ENCODE results near the gene C1orf174. TPM values are rescaled to one million over a fixed set of nuclear protein-coding genes. Genes with fewer than 3 reads are reported as not detected.

Gene C1orf174
- total RNA-seq, 1 experiment from 2014 or later: 21.1 TPM

- H3K36me3 Mint-ChIP-seq (ENCODE audit: insufficient read depth in 1 of 3, low read depth in 3 of 3): peaks cover 1 to 9% (median 7%) of the 10 kb centered on the region in 3 experiments; a peak in 3 of 7 replicates
- H3K9me3 ChIP-seq (ENCODE audit: control insufficient read depth, low read depth, low read length): no peaks in the 10 kb centered on the region
These were observed 25.7 kb upstream of the C1orf174 start for GRCh38 chr1:3925762-3926161.

More at GRCh38 chr1:3925762-3926161, 25.7 kb upstream of the C1orf174 start:
- H3K14ac ChIP-seq (ENCODE audit: insufficient read depth, low read length): no peak overlapping the region
- H3K23ac ChIP-seq (ENCODE audit: insufficient read length, low read depth, low read length): no peak overlapping the region
- H4K8ac ChIP-seq (replicated peaks; ENCODE audit: insufficient read length, low read depth, low read length): no peak overlapping the region
- H4K5ac ChIP-seq (ENCODE audit: insufficient read length, low read depth, low read length): no peak overlapping the region
- no peak overlapping the region for H2BK20ac ChIP-seq (ENCODE audit: low read depth, low read length, poor library complexity, severe bottlenecking)
- H2AK5ac ChIP-seq (ENCODE audit: insufficient read length, low read length): no peak overlapping the region
- no peaks in the 10 kb centered on the region for H4K20me1 ChIP-seq (ENCODE audit: control insufficient read depth, insufficient read depth, insufficient read length)
- no peaks in the 10 kb centered on the region for H3K79me2 ChIP-seq (ENCODE audit: insufficient read depth, low read length)
- H3K4me1 Mint-ChIP-seq: peaks cover 0 to 7% of the 10 kb centered on the region in 2 experiments; a peak in 2 of 4 replicates
- H3K27ac Mint-ChIP-seq: peak overlapping the region in 1 of 3 experiments; percentile 85; a peak in 1 of 7 replicates
- no peak overlapping the region for H3K18ac ChIP-seq (ENCODE audit: insufficient read length, low read depth, low read length)
- H2BK120ac ChIP-seq (ENCODE audit: low read depth, low read length, poor library complexity, severe bottlenecking): no peak overlapping the region
- H3T11ph ChIP-seq (ENCODE audit: low read length): no peak overlapping the region
- DNase-seq: no peak
- H2BK12ac ChIP-seq (ENCODE audit: insufficient read length, low read depth, low read length): no peak overlapping the region
- no peaks in the 10 kb centered on the region for H3K4me1 ChIP-seq (ENCODE audit: insufficient read depth, low read length)
- no peak overlapping the region for H3K27ac ChIP-seq (ENCODE audit: insufficient read length, low read depth, low read length)
- no peak overlapping the region for H3K9ac ChIP-seq (ENCODE audit: extremely low read depth, insufficient read length, low read length)
- TF ChIP-seq, protein P1, sequence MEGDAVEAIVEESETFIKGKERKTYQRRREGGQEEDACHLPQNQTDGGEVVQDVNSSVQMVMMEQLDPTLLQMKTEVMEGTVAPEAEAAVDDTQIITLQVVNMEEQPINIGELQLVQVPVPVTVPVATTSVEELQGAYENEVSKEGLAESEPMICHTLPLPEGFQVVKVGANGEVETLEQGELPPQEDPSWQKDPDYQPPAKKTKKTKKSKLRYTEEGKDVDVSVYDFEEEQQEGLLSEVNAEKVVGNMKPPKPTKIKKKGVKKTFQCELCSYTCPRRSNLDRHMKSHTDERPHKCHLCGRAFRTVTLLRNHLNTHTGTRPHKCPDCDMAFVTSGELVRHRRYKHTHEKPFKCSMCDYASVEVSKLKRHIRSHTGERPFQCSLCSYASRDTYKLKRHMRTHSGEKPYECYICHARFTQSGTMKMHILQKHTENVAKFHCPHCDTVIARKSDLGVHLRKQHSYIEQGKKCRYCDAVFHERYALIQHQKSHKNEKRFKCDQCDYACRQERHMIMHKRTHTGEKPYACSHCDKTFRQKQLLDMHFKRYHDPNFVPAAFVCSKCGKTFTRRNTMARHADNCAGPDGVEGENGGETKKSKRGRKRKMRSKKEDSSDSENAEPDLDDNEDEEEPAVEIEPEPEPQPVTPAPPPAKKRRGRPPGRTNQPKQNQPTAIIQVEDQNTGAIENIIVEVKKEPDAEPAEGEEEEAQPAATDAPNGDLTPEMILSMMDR (conservative IDR thresholded peaks at IDR 0.05): no peak
- no peak overlapping the region for H3K4me3 Mint-ChIP-seq
- no peaks in the 10 kb centered on the region for H3K27me3 Mint-ChIP-seq (ENCODE audit: low read depth)
- H3K23me2 ChIP-seq (ENCODE audit: insufficient read length, low read depth, low read length, poor library complexity, severe bottlenecking): no peaks in the 10 kb centered on the region
- H3K79me1 ChIP-seq (ENCODE audit: insufficient read depth, low read depth, low read length, poor library complexity, severe bottlenecking): no peaks in the 10 kb centered on the region
- H3K56ac ChIP-seq (ENCODE audit: insufficient read length, low read depth, low read length): no peak overlapping the region
- WGBS (ENCODE audit: extremely low coverage, insufficient read length, low lambda C conversion rate): no CpG with 5 or more reads among the region's 8 CpGs
- no peak overlapping the region for H3K4ac ChIP-seq (ENCODE audit: low read depth, low read length)
- H2AFZ ChIP-seq (ENCODE audit: low read length): no peak overlapping the region
- H3K9me3 Mint-ChIP-seq: peaks cover 13% of the 10 kb centered on the region in 2 experiments
- H4K91ac ChIP-seq (ENCODE audit: insufficient read length, low read depth, low read length): no peak overlapping the region
- H2BK15ac ChIP-seq (ENCODE audit: low read depth, low read length): no peak overlapping the region
- no peak overlapping the region for H3K4me2 ChIP-seq (ENCODE audit: insufficient read depth, insufficient read length, low read length)
- no peak overlapping the region for H2BK5ac ChIP-seq (ENCODE audit: insufficient read length, low read length)
- peaks cover 1% of the 10 kb centered on the region; the same call in 1 of the 2 replicates for H3K27me3 ChIP-seq (ENCODE audit: insufficient read depth, low read length)
